ENCODE results near the gene CCR7. TPM values are rescaled to one million over a fixed set of nuclear protein-coding genes. Genes with fewer than 3 reads are reported as not detected.
A peak's percentile ranks its signal among the peaks of the same experiment; 100 is the strongest.

Gene CCR7
- total and polyA plus RNA-seq, 2 of the 13 experiments (the other 11 are each of a cell fraction or from before 2014, with no cell fraction given): 0.04 to 0.53 TPM

GRCh38 chr17:40548491-40548981 lies 16.7 kb downstream of the CCR7 start (continued):
- no peak for TF ChIP-seq ZNF468 (CRISPR knock-in tag; IDR thresholded peaks at IDR 0.05)
- no peak for TF ChIP-seq ZFAT (CRISPR knock-in tag; conservative IDR thresholded peaks at IDR 0.05)
- no peak for TF ChIP-seq BRCA1 (CRISPR knock-in tag; IDR thresholded peaks at IDR 0.05)
- 0 out of 2 replicates have a peak, but pooled peaks have one; percentile 7 for TF ChIP-seq TFDP2 (CRISPR knock-in tag; IDR thresholded peaks at IDR 0.05)
- 0 out of 2 replicates have a peak, but pooled peaks have one; percentile 35 for TF ChIP-seq CHCHD3 (CRISPR knock-in tag; IDR thresholded peaks at IDR 0.05)
- 0 out of 2 replicates have a peak, but pooled peaks have one; percentile 71 for TF ChIP-seq NR1H2 (CRISPR knock-in tag; IDR thresholded peaks at IDR 0.05; ENCODE audit: borderline replicate concordance, low read depth)

GRCh38 chr17:40547785-40548478 lies 17.3 kb downstream of the CCR7 start:
- BruUV-seq (replicated peaks): no TSS peak
- Histone ChIP-seq H3K9me3 (ENCODE audit: low read length) (no peaks in the 10 kb centered on the region), H3K27me3 (ENCODE audit: control insufficient read depth in 1 of 2, insufficient read depth in 2 of 2, low read length in 2 of 2) (no peaks in the 10 kb centered on the region), H2AFZ (ENCODE audit: low read length) (no peak overlapping the region), H3K4me3 (replicated peaks in 1 of 3; ENCODE audit: insufficient read depth in 1 of 3, low read depth in 2 of 3, low read length in 3 of 3) (peak overlapping the region in 1 of 3 experiments; percentile 58; a peak in 3 of 6 replicates), H3K4me1 (ENCODE audit: insufficient read depth, low read length) (peaks cover 73% of the 10 kb centered on the region), H3K4me2 (ENCODE audit: low read depth, low read length) (peak overlapping the region; percentile 90), H3K27ac (ENCODE audit: extremely low read length, insufficient read depth, low read length) (peak overlapping the region; percentile 85), H3K9ac (ENCODE audit: insufficient read depth, low read depth, low read length) (peak overlapping the region; percentile 70), H3K79me2 (ENCODE audit: insufficient read depth, low read length) (no peaks in the 10 kb centered on the region), H3K36me3 (replicated peaks in 1 of 2; ENCODE audit: control insufficient read depth in 1 of 2, insufficient read depth in 2 of 2, low read length in 2 of 2) (no peaks in the 10 kb centered on the region), H4K20me1 (ENCODE audit: insufficient read depth, low read length) (no peaks in the 10 kb centered on the region)
- ChIA-PET POLR2A (interaction anchor here (1.3 to 4.3 kb wide), 7 partner anchors 11 to 1141 kb away, joined by 3 to 106 read pairs (median 10); partner anchors contain the start of genes EIF1 and KRT19), CTCF (ENCODE audit: low intra/inter-chr PET ratio, low total read pairs) (no interaction called here)
- intact Hi-C loops (cut with micrococcal nuclease; ENCODE audit: unreplicated experiment) (no loop called here), in situ Hi-C loops (cut with HindIII; ENCODE audit: extremely low pct_ligation_motif_present, low pct_unique_long_range_greater_than_20kb) (no loop called here)
- no peak for ATAC-seq
- FAIRE-seq: no peak
- 79% methylated on average over 2 of the region's 2 CpGs for WGBS (ENCODE audit: low lambda C conversion rate)
- DNase-seq (ENCODE audit: low spot score): no peak
- TF ChIP-seq ETV6 (CRISPR knock-in tag; conservative IDR thresholded peaks at IDR 0.05) (no peak), SRY (CRISPR knock-in tag; IDR thresholded peaks at IDR 0.05) (0 out of 2 replicates have a peak, but pooled peaks have one; percentile 0), PTBP1 (IDR thresholded peaks at IDR 0.05; ENCODE audit: low read depth, low read length, poor library complexity, severe bottlenecking) (no peak), LCORL (IDR thresholded peaks at IDR 0.05) (no peak), LCORL (CRISPR knock-in tag; IDR thresholded peaks at IDR 0.05) (peak; percentile 54; the same call in 1 of the 2 replicates), ZNF136 (CRISPR knock-in tag; IDR thresholded peaks at IDR 0.05; ENCODE audit: low read depth) (no peak), MAFF (IDR thresholded peaks at IDR 0.05; ENCODE audit: low read depth, low read length) (no peak), MTA3 (CRISPR knock-in tag; IDR thresholded peaks at IDR 0.05) (no peak), ZNF768 (CRISPR knock-in tag; IDR thresholded peaks at IDR 0.05) (peak; percentile 87), DR1 (CRISPR knock-in tag; IDR thresholded peaks at IDR 0.05) (no peak), ZSCAN29 (CRISPR knock-in tag; conservative IDR thresholded peaks at IDR 0.05) (no peak), AGO1 (IDR thresholded peaks at IDR 0.05; ENCODE audit: low read depth, low read length, poor library complexity, severe bottlenecking) (no peak), ZNF20 (CRISPR knock-in tag; IDR thresholded peaks at IDR 0.05) (no peak), ARNT2 (CRISPR knock-in tag; IDR thresholded peaks at IDR 0.05; ENCODE audit: low read depth) (0 out of 2 replicates have a peak, but pooled peaks have one; percentile 15), EEA1 (CRISPR knock-in tag; IDR thresholded peaks at IDR 0.05; ENCODE audit: borderline replicate concordance) (0 out of 2 replicates have a peak, but pooled peaks have one; percentile 35), IKZF1 (IDR thresholded peaks at IDR 0.05) (no peak), ZBTB7B (CRISPR knock-in tag; IDR thresholded peaks at IDR 0.05) (no peak), ZNF580 (CRISPR knock-in tag; IDR thresholded peaks at IDR 0.05; ENCODE audit: borderline replicate concordance, low read depth) (no peak)
